HG03571 (cell line): ENCODE data around the gene PRKACA.

Experiments used
- ATAC-seq: cut with Tn5 transposase; IDR thresholded peaks from one replicate; pipeline ENCODE4 v1.9.1; 2021; ENCODE audit not compliant: unreplicated experiment

The PRKACA gene

DNA sequence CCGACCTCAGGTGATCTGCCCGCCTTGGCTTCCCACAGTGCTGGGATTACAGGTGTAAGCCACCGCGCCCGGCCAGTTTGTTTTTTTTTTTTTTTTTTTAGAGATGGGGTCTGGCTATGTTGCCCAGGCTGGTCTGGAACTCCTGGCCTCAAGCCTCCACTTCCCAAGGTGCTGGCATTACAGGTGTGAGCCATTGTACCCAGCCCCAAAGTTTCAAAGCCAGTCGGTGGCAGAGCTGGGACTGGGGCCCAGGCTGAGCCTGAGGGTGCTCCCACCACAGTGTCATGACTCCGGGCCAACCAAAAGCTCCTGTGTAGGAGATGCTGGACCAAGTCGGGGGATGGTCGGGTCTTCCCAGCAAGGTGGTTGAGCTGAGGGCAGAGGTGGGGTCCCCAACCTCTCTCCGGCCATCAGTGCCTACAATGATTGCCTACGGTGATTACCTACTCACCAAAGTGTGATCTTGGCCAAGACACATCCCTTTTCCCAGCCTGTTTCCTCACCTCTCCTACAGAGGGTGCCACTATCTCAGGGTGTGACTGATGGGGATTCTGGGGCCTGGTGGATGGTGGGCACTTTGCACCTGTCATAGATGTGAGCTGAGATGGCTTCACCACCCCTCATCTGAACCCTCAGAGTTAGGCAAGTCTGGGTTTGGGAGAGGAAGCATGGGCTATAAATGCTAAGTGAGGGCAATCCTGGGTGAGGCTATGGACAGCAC is 21.1 kb downstream of the PRKACA start:
- ATAC-seq = no peak

DNA sequence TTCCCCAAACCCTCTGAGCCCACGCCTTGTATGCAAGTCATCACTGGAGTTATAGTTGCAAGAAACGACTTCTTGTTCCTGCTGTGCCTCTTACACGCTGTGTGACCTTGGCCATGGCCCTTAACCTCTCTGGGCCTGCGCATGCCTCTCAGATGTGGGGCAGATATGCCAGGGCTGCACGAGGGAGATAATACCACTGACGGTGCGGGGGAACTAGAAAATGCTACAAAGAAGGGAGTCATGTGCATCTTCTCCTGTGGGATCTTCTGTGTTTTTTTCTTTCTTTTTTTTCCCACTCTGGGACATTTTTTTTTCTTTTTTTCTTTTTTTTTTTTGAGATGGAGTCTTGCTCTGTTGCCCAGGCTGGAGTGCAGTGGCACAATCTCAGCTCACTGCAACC is 22.7 kb downstream of the PRKACA start:
- no peak for ATAC-seq

DNA sequence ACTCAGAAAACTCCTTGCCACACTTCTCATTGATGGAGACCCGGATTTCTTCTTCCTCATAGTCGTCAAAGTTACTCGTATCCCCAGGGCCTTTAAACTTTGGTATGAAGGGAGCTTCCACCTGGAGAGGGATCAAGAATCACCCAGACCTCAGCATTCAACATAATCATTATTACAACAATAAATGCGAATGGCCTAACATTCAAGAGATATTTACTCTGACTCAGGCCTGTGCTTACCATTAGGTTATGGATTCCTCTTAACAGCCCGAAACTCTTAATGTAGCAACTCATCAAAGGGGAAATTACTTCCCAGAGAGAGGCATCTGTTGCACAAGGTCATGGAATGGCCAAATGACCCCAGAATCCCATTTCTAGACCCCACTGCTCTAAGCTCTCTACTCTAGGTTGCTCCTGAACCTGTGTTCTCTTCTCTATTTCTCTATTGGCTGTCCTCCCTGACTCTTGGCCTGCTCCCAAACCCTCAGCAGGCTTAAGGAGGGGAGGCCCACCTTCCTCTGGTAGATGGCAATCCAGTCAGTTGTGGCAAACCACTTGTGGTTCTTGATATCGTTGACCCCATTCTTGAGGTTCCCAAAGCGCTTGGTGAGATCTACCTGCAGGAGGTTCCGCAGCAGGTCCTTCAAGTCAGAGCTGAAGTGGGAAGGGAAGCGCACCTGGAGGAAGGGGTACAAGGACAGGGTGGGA is 24.3 kb downstream of the PRKACA start:
- no peak for ATAC-seq

DNA sequence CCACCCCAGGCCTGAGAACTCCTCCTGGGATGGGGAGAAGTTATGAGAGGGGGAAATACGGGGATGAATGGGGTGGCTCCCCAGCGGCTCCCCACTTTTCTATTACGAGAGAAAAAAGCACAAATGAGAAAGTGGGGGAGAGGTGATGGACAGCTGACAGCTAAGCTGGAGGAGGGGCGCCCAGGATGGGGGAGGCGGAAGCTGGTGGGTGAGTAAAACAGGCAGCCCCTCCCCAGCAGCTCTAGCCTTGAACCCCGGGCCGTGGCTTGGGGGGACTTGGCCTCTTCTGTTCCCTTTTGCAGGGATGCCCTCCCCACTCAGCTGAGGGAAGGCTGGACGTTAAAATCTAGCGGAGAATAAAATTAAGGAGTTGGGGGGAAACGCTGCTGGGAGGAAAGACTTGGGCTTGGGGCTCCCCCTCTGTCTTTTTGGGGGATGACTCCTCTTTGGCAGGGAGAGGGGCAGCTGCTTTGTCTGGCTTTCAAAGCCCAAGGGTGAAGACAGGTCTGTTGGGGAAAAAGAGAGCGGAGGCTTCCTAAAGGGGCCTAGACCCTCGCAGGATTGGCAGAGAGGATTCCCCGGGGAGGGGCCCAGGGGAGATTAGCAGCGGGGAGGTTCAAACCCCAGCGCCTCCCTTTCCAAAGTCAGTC is 25.6 kb downstream of the PRKACA start:
- peak; percentile 2 for ATAC-seq

DNA sequence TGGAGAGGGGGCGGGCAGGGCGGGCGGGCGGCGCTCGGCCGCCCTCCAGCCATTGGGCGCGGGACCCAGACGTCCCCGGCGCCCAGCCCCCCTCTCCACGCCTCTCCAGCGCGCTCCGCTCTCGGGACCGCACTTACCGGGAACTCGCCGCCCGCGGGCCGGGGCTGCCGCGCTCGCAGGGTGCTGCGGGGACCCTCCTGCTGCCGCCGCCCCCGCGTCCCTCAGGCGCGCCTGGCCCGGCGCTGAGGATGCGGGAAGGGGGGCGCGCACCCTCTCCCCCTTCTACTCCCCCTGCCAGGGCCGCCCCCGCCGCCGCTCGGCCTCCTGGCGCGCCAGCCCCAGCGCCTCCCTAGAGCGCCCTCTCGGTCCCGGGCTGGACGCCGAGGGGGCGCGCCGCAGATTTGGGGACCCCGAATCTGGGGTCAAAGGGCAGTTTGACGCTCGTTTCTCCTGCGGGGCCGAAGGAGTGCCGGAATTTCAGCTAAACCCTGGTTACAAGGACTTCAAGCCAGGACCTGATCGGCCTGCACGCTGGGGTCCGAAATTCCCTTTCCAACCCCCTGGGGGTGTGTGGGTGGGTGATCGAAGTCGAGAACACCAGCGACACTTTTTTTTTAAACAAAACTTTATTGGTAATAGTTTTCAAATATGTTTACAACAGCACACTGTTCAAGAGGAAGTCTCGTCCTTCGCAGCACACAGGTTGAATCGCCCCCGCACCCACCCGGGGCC is 26.3 kb downstream of the PRKACA start:
- ATAC-seq = peak; percentile 39

DNA sequence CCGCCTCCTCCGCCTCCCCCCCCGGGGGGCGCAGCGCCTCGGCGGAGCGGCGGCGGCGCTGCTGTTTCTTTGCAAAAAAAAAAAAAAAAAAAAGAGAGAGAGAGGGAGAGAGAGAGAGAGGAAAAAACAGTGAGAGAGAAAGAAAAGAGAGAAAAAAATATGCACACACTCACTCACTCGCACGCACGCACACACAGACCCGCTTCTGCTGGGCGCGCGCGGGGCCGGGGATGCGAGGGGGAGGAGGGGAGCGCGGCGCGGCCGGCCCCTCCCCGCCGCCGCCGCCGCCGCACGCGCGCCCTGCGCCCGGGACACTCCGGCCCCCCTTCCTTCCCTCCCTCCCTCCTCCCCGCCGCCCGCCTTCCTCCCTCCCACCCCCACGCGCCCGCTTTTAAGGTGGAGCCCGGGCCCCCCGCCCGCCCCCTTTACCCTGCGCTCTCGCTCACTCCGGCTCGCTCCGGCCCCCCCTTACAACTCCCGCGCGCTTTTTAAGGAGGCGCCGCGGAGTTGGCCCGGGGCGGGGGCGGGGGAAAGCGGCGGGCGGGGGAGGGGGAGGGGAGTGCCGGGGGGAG is 27.0 kb downstream of the PRKACA start, which contains the start of gene SAMD1:
Gene SAMD1 (minus strand): TSS at position 243 of the 572 bp plus-strand sequence.
- ATAC-seq = peak; percentile 48

DNA sequence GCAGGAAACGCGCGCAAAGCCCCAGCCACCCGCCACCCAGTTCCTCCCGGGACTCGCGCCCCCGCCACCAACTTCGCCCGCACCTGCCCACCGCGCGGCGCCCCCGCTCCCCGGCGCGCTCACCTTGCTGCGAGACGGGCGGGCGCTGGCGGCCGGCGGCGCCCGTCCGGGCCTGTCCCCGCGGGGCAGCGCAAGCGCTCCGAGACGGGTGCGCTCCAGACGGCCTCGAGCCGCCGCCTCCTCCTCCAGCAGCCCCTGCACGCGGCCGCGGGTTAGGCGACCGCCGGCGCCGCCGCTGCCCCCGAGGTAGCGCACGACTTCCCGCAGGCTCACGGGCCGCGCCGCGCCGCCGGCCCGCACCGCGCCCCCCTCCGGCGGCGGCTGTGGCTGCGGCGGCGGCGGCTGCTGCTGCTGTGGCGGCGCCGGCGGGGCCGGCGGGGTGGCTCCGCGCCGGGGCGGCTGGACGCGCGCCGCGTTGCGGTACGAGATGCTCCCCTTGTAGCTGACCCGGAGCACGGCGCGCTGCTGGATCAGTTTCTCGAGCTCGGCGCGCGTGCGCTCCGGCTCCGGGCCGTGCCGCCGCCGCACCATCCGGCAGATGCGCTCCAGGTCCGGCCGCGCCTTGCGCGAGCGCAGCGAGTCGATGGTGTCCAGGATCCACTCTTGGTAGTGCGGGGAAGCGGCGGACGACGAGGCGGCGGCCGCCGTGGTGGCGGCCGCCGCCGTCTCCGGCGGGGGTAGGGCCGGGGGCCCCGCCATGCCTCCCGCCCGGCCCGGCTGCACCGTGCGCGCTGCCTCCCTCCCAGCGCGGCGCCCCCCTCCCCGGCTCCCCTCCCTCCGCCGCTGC is 27.7 kb downstream of the PRKACA start:
- ATAC-seq = peak; percentile 14

DNA sequence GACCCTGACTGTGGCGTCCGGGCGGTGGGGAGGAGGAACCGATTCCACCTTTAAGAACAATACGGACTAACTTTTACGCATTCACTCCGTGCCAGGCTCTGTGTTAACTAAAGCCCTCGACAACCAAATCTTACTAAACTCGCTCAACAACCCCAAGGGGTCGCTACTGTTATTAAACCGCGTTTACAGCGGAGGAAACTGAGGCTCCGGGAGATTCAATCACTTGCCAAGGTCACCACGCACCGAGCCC is 28.2 kb downstream of the PRKACA start:
- no peak for ATAC-seq

DNA sequence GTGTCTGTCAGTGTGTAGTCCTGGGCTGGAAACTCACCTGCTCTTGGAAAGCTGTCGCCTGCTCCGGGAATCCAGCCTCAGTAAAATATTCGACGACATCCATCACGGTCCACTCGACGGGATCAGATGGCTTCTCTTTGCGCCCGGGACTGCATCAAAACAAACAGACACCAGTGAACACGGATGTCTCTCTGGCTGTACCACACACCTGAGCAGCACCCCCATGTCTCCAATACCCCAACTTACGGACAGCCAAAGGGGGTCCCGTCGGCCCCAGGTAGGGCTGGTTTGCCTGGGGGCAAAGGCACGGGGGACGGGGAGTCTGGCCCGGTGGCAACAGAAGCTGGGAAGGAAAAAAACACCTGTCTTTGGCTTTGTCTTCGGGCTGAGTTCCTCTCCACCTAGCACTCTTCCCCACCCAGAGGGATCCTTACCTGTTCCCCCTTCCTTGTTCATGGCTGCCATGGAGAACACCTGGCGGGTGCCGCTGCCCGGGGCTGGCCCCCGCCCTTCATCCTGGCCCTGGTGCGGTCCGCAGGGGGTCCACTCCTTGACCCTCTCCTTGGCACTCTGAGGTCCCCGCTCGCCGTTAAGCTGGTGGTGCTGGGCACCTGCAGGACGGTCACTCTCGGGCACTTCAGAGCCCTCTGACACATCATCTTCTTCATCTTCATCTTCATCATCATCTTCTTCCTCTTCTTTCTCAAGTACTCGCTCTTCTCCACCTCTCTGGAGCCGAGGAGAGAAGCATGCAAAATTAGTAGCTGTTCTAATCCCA is 28.7 kb downstream of the PRKACA start:
- ATAC-seq = no peak

DNA sequence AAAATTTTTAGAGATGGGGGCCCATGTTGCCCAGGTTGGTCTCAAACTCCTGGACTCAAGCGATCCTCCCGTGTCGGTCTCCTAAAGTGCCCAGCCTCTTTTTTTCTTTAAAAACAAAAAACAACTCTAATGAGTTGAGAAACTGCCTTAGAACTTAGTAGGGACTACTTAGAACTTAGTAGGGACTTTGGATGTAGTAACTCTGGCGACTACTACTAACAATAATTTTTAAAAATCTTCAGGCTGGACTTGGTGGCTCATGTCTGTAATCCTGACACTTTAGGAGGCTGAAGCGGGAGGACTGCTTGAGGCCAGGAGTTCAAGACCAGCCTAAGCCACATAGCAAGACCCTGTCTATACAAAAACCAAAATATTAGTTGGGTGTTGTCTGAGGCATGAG is 31.5 kb downstream of the PRKACA start:
- no peak for ATAC-seq

DNA sequence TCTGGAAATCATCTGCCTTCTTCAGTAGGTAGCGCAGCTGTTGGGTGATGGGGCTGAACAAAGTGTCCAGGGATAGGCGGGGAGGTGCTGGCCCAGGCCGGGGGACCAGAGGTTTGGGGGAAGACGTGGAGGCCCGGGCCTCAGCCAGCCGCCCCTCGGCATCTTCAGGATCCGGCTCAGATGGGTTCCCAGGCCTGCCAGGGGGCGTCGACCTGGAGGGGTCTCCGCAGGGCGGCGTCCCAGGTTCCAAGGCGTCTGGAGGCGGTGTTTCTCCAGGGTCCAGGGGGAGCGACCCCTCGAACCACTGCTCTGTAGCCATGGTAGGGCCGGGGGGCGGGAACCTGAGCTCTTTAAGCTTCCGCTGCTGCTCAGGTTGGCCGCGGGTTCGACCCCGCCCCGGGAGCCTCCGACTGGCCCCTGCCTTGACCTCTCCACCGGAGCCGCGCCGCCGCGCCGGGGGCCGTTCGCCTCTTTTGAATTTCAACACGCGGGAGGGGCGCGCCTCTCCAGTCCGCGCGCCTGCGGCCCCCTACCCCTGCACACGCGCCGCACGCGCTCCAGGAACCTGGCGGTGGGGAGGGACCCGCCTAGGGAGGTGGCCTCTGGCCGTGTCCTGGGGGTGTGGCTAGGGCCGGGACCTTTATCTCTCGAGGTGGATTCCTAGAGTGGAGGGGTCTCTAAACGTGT is 32.1 kb downstream of the PRKACA start, which contains the start of gene C19orf67:
Gene C19orf67 (minus strand): TSS at position 475 of the 687 bp plus-strand sequence. CDS start 156 bp downstream, at position 319.
- ATAC-seq = no peak

DNA sequence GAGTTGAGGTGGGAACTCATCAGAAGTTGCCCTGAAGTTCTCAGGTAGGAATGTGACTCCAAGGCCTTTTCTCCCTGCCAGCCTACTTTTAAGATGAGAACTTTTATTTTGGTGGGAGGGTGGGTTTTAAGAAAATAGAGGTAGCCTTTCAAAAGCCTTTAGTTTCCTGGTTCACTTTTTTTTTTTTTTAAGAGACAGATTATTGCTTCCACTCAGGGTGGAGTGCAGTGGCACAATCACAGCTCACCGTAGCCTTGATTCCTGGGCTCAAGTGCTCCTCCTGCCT is 34.9 kb downstream of the PRKACA start:
- no peak for ATAC-seq

DNA sequence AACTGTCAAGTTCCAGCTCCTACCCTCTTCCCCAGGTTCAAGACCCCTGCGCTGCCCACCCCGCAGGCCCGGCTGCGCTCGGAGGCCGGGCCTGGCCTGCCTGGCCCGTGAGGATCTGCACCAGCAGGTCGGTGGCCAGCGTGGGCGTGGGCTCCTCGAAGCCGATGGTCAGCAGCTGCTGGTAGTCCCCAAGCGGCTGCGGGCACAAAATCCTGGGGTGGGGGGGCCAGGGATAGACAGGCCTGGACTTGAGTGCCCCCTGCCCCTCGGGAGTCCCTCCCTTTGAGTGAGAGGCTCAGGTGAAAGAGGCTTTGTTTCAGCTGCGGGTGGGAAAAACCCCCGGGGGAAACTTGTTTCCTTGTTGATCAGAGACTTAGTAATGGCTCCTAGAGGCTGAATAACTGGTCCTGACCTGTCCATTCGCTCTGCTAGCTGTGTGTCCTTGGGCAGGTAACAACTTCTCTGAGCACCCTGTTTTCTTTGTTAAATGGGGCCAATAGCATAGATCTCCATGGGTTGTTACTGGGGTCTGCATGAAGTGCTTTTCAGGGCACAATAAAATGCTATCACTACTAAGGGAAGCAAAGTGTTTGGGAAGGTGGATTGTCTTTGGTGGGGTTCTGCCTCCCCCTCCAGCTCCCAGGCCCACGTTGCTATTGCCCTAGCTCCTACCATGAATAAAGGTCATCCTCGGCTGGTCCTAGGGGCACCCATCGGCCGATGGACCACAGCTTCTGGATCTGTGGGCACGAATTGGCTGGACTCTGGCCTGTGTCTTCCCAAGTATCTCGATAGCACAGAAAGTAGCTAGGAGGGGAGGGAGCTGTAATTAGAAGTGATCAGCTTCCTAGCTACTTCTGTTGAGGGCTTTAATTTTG is 35.5 kb downstream of the PRKACA start:
- peak; percentile 5 for ATAC-seq

DNA sequence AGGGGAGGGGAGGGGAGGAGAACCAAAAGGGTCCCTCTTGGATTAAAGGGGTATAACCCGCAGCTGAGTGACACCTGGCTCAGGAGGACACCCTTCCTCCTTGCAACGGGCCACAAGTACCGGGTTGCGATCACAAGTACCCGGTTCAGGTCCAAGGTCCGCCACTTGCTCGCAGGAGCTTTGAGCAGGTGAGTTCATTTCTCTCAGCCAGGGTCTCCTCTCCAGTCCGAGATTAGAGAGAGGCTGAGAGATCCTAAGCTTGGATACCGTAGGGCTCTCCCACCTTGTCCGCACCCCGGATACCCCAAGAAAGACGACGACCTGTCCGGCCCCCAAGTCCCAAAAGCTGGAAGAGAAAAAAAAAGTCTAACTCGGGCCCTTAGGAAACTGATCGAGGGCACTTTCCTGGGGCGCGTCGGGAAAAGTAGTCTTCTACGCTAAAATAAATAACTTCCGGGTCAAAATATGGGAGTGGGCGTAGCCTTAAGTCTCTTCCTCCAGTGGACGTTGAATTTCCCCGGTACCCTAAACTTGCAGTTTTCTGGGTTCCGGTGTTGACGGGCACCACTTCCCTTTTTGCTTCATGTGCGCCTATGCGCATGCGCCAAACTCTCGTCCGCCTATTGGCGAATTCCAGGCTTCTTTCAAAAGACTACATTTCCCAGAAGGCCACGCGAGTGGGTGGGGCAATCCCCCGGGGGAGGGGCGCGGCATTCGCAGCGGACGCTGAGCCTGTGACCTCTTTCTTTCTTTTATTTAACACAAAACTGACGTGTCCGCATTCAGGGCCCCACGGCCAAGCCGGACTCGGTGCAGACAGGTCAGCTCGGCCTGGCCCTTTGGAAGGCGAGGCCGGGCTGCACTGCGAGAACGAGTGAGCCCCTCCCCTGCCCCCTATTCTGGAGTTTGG is 36.4 kb downstream of the PRKACA start:
- peak; percentile 74 for ATAC-seq

DNA sequence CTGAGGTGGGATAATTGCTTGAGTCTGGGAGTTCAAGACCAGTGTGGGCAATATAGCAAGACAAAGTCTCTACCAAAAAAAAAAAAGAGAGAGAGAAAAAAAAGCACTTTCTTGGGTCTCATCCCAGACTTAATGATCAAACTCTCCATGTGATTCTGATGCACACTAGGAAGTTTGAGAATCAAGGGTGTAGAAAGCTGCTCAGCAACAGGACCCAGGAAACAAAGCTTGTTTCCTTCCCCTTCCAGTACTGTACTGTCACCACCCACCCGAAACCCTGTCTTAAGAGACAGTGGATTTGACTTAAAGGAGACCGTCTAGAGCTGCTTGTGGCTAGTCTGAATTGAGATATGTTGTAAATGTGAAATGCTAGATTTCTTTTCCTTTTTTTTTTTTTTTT is 39.2 kb downstream of the PRKACA start:
- ATAC-seq = no peak

DNA sequence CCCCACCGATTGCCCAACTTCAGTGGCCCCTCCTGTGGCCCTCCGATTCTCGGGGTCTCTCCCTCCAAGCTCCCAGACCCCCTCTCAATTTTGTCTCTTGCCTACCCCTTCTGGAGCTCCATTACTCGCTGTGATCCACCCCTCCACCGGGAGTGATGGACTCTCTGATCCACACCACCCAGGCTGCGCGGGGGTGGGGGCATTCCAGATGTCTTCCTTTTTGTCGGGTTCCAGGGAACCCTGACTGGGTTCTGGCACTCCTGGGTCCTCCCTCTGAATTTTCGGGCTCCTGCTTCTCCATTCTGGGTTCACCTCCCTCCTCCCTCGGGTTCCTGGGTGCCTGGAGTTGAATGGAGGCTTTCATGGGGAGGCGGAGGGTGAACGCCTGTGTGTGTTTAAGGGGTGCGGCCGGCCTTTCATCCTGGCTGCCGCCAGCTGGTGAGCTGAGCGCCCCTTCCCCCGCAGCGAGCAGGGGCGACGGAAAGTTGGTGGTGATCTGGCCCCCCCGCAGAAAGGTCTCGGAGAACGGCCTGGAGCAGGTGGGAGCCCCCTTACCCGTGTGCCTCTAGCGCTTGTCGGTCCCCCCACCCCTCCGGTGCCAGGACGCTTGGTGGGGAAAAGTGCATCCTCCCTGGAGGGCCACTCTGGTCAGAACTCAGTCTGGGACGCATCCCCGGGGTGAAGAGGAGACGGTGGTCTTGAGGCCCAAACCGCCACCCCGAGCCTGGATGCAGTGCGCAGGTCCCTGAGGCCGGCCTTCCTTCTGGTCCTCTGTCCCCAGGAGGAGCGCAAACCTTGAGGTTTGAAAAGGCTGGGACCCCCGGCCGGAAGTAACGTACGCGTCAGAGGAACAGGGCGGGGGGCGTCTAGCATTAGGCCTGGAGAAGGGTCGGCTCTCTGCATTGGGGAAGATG is 43.4 kb downstream of the PRKACA start:
- no peak for ATAC-seq
